GM12865 (cell line): ENCODE results near the gene FAF2.

Source experiments
- DNase-seq: peaks from one replicate; pipeline ENCODE4 v3.0.0; 2010; ENCODE audit warnings: low read depth
- H3K4me3 ChIP-seq: 2 replicates; pipeline ENCODE4 v1.5.1; 2011; ENCODE audit warnings: mild to moderate bottlenecking, low read depth, low read length, control low read depth
- TF ChIP-seq, protein P1 (sequence below): IDR thresholded peaks from 2 replicates; pipeline ENCODE4 v1.5.1; 2011; ENCODE audit warnings: low read length, control low read depth, low read depth, inconsistent platforms; ENCODE audit not compliant: insufficient read depth; ENCODE audit errors: missing control alignments

FAF2 gene

DNA sequence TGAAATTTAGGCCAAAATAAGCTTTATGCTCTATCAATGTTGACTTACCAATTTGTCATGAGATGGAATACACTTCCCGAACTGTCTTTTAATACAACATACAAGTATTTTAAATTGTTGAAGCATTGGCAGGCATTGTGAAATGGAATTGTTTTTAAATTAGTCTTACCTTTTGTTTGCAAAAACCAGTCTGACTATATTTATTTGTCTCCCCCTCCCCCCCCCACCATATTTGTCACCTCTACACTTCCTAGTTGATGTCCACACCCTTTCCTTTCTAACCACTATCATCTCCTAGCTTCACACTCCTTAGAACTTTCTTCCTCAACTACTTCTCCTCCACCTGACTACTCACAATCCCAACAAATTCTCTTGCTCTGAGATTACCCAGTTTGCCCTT, 40.9 kb downstream of the FAF2 start:
- no peak overlapping the region for H3K4me3 ChIP-seq
- TF ChIP-seq, protein P1, sequence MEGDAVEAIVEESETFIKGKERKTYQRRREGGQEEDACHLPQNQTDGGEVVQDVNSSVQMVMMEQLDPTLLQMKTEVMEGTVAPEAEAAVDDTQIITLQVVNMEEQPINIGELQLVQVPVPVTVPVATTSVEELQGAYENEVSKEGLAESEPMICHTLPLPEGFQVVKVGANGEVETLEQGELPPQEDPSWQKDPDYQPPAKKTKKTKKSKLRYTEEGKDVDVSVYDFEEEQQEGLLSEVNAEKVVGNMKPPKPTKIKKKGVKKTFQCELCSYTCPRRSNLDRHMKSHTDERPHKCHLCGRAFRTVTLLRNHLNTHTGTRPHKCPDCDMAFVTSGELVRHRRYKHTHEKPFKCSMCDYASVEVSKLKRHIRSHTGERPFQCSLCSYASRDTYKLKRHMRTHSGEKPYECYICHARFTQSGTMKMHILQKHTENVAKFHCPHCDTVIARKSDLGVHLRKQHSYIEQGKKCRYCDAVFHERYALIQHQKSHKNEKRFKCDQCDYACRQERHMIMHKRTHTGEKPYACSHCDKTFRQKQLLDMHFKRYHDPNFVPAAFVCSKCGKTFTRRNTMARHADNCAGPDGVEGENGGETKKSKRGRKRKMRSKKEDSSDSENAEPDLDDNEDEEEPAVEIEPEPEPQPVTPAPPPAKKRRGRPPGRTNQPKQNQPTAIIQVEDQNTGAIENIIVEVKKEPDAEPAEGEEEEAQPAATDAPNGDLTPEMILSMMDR = no peak
- no peak for DNase-seq

DNA sequence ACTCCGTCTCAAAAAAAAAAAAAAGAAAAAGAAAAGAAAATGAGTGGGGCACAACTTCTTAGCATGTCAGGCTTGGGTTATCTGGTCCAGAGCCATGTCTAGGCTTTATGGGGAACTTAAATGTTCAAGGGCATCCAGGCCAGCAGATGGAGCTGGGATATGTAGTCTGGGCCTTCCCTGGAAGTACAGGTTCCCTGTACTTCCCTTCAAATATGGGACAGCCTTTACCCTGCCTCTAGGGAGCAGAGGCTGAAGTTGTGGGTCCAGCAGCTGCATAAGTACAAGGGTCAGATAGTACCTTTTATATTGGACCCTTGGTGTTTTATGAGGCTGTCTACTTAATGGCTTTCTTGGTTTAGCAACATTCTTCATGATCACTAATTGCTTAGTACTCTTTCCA, 42.1 kb downstream of the FAF2 start:
- DNase-seq = no peak
- H3K4me3 ChIP-seq = no peak overlapping the region
- TF ChIP-seq, protein P1 = no peak

DNA sequence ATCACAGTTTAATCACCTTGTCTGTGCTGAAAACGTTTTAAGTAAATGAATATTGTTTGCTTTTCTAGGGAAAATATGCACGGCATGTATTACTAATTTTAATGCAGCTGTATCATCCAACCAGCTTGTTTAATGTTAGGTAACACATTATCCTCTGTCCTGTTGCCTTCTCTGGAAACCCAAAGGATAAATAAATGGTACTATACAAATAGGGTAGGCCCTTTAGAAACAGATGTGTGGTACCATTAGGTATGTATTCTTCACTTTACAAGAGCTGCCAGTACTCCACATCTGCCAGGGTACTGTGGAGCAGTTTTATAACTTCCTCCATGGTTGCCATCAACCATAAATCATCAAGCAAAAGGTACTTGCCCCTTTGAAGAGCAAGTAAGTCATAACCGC, 42.9 kb downstream of the FAF2 start:
- TF ChIP-seq, protein P1 = no peak
- no peak for DNase-seq
- H3K4me3 ChIP-seq = no peak overlapping the region

DNA sequence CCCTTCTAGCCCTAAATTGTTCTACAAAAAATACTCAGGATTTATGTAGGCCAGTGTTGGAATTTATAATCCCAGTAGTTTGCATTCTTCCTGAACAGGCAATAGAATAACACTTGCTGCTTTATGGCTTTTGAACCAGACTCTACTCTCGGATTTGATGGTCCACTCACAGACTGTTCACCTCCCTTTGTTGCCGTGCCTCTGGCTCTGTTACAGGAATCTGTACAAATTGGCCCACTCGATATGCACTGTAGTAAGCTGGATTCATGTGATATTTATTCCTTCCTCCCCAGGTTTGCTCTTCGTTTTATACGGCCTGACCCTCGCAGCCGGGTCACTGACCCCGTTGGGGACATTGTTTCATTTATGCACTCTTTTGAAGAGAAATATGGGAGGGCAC, 43.7 kb downstream of the FAF2 start:
- no peak for DNase-seq
- H3K4me3 ChIP-seq = no peak overlapping the region
- TF ChIP-seq, protein P1 = no peak

DNA sequence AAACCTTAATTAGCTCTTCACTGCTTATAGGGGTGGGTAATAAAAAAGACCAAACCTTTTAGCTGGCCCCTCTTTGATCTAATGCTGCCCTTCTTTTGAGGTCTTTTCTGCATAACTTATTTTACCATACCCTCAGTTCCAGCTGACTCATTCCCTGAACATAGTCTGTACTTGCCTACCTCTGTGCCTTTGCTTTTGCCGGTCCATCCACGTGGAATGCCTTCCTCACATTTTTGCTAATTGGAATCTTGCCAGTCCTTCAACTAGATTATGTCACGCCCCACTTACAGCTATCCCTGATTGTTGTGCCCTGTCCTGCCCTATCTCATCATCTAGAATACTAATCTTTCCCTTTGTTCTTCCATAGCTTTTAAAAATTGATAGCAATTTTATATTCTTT, 44.2 kb downstream of the FAF2 start:
- DNase-seq = no peak
- TF ChIP-seq, protein P1 = no peak

DNA sequence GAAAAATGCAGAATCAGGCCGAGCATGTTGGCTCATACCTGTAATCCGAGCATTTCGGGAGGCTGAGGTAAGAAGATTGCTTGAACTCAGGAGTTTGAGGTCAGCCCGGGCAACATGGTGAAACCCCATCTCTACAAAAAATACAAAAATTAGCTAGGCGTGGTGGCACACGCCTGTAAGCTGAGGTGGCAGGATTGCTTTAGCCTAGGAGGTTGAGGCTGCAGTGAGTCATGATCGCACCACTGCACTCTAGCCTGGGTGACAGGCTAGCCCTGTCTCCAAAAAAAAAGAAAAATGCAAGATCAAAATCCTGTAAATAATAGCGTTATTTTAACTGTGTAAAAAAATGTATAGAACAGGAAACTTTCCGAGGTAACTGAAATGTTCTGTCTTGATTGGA, 49.7 kb downstream of the FAF2 start:
- no peak overlapping the region for H3K4me3 ChIP-seq
- TF ChIP-seq, protein P1 = no peak
- DNase-seq = no peak

More for the DNA sequence above, 44.2 kb downstream of the FAF2 start:
- H3K4me3 ChIP-seq = no peak overlapping the region

DNA sequence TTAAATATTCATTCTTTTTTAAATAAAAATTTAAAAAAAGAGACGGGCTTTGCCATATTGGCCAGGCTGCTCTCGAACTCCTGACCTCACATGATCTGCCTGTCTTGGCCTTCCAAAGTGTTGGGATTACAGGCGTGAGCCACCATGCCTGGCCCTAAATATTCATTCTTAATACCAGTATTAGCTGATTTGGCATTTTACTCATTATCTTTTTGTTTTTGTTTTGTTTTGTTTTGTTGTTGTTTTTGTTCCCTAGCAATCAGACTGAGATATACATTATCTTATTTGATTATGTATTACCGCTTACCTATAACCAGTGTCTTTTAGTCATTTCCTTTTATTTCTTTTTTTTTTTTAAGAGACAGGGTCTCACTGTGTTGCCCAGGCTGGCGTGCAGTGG, 51.1 kb downstream of the FAF2 start:
- no peak for DNase-seq
- H3K4me3 ChIP-seq = no peak overlapping the region
- TF ChIP-seq, protein P1 = no peak
